ENCODE measurements around the gene LINC00237. TPM values are rescaled to one million over a fixed set of nuclear protein-coding genes. Genes with fewer than 3 reads are reported as not detected.

LINC00237 gene
- total RNA-seq, 2 experiments from 2014 or later = not detected

DNA sequence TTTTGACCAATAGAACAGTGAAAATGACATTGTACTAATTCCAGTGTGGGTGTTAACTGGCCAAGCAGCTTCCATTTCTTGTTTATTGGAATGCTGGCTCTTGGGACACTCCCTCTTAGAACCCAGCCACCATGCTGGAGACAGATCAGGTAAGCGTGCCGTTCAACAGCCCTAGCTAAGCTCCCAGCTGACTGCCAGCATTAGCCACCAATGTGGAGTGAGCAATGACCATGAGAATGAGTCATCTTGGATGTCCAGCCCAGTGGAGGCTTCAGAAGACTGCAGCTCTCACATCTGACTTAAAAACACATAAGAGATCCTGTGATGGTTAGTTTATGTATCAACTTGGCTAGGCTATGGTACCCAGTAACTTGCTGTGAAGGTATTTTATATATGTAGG is 3.0 kb upstream of the LINC00237 start:
- Mint-ChIP-seq H3K4me3 (no peak overlapping the region), H3K9me3 (no peaks in the 10 kb centered on the region), H3K27ac (no peak overlapping the region), H3K4me1 (peaks cover 5% of the 10 kb centered on the region), H3K36me3 (no peaks in the 10 kb centered on the region), H3K27me3 (peaks cover 75% of the 10 kb centered on the region)
- no peak for DNase-seq

DNA sequence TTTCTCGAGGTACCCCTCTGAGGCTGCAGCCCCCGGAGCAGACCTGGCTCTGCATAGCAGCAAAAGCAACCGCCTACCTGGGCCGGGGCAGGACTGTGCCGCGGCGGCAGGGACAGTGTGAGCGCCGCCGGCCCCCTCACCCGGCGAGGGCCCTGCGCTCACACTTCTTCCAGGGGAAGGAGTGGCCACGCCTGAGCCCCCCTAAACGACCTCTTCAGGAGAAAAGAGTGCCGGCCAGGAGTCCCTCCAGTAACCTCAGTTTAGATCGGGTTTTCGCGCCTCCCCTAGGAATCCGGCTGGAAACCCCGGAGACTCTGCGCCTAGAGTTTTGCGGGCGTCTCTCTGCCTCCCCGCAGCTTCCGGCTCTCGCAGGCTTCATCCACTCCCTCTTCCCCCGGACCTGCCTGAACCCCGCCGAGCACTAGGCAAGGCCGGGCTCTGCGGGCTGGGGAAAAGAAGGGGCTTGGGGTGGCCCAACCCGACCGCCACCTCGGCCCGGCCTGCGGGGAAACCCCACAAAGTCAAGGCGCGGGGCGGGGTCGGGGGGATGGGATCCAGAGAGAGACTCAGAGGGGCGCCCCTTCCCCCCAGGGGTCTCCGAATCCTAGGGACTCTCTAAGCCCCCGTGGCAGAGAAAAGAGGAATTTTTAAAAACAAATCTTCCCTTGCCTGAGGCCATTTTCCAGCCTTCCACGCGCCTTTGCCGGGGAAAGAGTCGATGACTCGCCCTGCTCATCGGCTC is 558 bp downstream of the LINC00237 start:
- Mint-ChIP-seq H3K4me3 (no peak overlapping the region), H3K9me3 (no peaks in the 10 kb centered on the region), H3K27ac (no peak overlapping the region), H3K27me3 (peaks cover 85% of the 10 kb centered on the region), H3K4me1 (peaks cover 23% of the 10 kb centered on the region), H3K36me3 (no peaks in the 10 kb centered on the region)
- DNase-seq = no peak

GRCh38 chr20:21104921-21105320 is 1.2 kb downstream of the LINC00237 start:
- Mint-ChIP-seq H3K4me3 (no peak overlapping the region), H3K27me3 (peaks cover 83% of the 10 kb centered on the region), H3K4me1 (peaks cover 27% of the 10 kb centered on the region), H3K36me3 (no peaks in the 10 kb centered on the region), H3K9me3 (no peaks in the 10 kb centered on the region), H3K27ac (no peak overlapping the region)
- no peak for DNase-seq

- Mint-ChIP-seq H3K27me3 (peaks cover 88% of the 10 kb centered on the region), H3K9me3 (no peaks in the 10 kb centered on the region), H3K36me3 (no peaks in the 10 kb centered on the region), H3K27ac (no peak overlapping the region), H3K4me1 (peaks cover 32% of the 10 kb centered on the region), H3K4me3 (no peak overlapping the region)
- DNase-seq = no peak
Observed at GRCh38 chr20:21104466-21104761, 1.7 kb downstream of the LINC00237 start.

DNA sequence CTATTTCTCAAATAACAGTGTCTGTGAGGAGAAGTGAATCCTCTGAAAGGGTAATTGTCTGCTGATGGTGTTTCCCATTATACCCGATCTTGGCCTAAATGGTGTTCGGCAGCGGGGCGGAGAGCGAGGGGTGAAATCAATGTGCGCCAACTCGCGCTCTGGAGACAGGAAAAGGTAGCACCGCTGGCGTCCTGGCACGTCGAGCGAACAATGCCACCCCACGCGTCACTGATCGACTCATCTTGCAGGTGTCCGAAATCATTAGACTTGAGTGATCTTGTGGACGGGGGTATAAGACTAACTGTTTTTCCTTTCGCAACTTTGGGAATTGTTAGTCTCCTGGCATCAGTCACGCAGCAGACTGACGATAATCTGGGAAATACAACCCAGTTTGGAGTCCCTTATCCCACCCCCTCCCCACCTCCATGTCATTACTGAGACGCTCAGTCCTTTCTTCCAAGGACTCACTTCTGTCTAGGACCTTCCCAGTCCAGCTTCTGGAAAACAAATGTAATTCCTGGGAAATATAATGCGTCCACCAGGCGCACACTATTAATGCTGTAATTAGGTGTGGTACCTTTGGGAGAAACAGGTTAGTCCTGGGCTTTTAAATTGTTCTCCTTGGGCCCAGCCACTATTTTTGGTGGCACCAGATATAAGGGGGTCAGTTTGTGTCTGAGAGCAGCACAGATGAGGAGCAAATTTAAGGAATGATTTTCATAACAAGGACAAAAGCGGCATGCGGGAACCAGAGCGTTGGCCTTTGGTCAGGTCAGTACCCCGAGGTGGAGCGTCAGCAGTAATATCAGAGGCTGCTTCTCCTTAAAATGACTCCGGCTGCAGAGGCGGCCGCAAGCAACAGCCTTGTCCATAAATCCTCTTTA is 2.3 kb downstream of the LINC00237 start:
- H3K4me1 Mint-ChIP-seq = peaks cover 34% of the 10 kb centered on the region
- DNase-seq = no peak
- H3K4me3 Mint-ChIP-seq = peak overlapping the region; percentile 35
- H3K27me3 Mint-ChIP-seq = peaks cover 91% of the 10 kb centered on the region
- no peaks in the 10 kb centered on the region for H3K9me3 Mint-ChIP-seq
- no peaks in the 10 kb centered on the region for H3K36me3 Mint-ChIP-seq
- no peak overlapping the region for H3K27ac Mint-ChIP-seq

DNA sequence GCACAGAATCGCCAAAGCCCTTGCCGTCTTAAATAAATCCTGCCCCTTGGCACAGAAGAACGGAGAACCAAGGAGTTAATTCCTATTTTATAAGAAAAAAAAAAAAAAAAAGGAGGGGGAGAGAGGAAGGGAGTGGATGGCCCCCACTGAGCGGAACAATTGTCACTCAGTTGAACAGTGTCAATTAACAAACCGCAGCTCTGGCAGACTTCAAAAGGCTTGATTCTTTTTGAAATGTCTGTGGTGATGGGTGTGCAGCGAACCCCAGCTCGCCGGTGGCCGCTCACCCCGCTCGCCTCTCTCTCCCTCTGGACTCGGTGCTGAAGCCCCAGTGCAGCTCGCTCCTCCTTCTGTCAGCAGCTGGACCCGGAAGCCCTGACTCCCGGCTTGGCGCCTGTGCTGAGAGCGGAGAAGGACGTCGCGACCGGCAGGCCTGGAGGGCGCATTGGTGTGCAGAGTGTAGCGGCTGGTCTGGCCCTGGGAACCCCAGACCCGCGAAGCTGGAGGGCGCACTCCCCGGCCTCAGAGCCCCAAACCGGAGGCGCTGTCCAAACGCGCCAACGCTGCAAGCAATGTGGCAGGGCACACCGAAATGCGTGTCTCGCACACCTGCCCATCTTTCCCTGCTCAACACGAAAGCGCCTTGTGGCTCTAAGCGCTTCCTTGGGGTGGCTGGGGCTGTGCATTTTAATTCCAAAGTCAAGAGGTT is 3.4 kb downstream of the LINC00237 start:
- Mint-ChIP-seq H3K27ac (no peak overlapping the region), H3K4me1 (peaks cover 37% of the 10 kb centered on the region), H3K9me3 (no peaks in the 10 kb centered on the region), H3K4me3 (peak overlapping the region; percentile 71), H3K27me3 (peaks cover 92% of the 10 kb centered on the region), H3K36me3 (no peaks in the 10 kb centered on the region)
- peak; percentile 30 for DNase-seq

- DNase-seq = no peak
- no peaks in the 10 kb centered on the region for H3K9me3 Mint-ChIP-seq
- no peaks in the 10 kb centered on the region for H3K36me3 Mint-ChIP-seq
- H3K27ac Mint-ChIP-seq = peak overlapping the region; percentile 29
- peaks cover 37% of the 10 kb centered on the region for H3K4me1 Mint-ChIP-seq
- peak overlapping the region; percentile 71 for H3K4me3 Mint-ChIP-seq
- H3K27me3 Mint-ChIP-seq = peaks cover 92% of the 10 kb centered on the region
Observed at GRCh38 chr20:21101932-21102575, 4.1 kb downstream of the LINC00237 start.

GRCh38 chr20:21101453-21101931 is 4.7 kb downstream of the LINC00237 start:
- Mint-ChIP-seq H3K36me3 (no peaks in the 10 kb centered on the region), H3K9me3 (no peaks in the 10 kb centered on the region), H3K27ac (no peak overlapping the region), H3K27me3 (peaks cover 92% of the 10 kb centered on the region), H3K4me1 (peaks cover 37% of the 10 kb centered on the region), H3K4me3 (peak overlapping the region; percentile 81)
- no peak for DNase-seq

DNA sequence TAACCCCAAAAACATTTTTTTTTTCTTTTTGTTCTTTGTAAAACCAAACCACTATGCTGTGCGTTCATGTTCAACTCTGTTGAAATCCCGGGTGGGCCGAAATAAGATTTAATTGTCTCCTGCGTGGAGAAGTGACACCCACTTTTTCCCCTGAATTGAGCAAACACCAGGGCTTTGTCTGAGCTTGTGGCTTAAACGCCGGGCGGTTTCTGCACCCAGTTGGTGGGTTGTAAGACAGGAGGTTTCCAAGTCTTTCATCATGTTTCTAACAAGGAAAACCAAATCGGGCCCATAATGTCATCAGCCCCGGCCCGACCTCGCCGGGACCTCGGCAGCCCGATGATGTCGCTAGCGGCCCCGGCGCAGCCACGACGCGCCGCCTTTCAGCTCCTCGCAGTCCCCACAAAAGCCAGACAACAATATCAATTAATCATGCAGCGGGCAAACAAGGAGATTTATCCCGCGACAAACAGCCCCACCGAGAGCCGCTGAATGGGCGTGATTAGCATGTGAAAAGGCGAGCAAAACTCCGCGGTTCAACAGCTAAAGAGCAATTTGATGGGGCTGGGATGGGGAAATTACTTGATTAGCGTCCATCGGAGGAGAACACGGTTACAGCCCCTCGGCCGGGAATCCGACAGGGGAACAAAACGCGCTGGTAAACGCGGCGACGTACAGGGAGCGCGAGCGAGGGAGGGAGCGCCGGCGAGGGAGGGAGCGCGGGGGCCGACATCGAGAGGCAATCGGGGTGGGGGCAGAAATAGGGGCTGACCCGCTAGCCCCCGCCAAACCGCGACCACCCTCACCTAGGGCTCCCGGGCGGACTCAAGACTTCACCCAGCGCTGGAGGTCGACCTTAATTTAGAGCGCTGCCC is 5.3 kb downstream of the LINC00237 start:
- Mint-ChIP-seq H3K9me3 (no peaks in the 10 kb centered on the region), H3K27me3 (peaks cover 92% of the 10 kb centered on the region), H3K27ac (peak overlapping the region; percentile 90), H3K4me3 (peak overlapping the region; percentile 81), H3K4me1 (peaks cover 35% of the 10 kb centered on the region), H3K36me3 (no peaks in the 10 kb centered on the region)
- peak; percentile 43 for DNase-seq

DNA sequence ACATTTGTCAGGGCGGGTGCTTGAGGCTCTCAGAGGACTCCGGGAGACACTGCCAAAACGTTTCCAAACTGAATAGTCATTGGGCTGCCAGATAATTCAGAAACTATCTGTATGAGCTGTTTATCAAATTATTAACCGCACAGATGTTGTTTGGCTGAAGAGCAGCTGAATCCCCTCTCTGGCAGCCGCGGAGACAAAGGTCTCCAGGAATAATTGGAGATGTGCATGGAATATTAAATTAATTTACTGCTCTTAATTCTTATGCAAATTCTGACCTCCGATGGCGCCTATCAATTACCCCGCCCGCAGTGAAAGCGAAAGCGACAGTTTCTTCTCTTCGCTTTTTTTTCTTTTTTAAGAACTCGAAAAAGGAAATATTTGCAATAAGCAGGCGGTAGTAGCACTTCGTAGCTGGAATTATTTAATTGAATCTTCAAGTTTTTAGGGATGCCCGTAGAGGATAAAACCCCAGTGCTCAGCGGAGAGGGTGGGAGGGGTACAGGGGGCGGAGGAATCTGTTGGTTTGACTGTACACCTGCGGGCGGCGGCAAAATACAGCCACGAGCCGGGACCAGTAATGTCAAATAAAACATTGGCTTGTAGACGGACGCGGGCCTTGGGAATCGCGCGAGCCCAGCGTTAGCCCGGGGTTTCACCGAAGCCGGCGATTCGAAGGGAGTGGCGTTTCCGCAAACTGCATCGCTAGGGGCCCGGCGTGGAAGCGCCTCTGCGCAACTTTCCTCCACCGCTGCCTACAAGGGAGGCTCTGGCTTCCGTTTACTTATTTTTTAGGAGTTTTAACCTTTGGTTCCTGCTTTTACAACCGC is 6.2 kb downstream of the LINC00237 start:
- peak; percentile 59 for DNase-seq
- H3K9me3 Mint-ChIP-seq = no peaks in the 10 kb centered on the region
- H3K4me1 Mint-ChIP-seq = peaks cover 32% of the 10 kb centered on the region
- peaks cover 91% of the 10 kb centered on the region for H3K27me3 Mint-ChIP-seq
- peak overlapping the region; percentile 90 for H3K27ac Mint-ChIP-seq
- no peaks in the 10 kb centered on the region for H3K36me3 Mint-ChIP-seq
- peak overlapping the region; percentile 81 for H3K4me3 Mint-ChIP-seq

- Mint-ChIP-seq H3K27me3 (peaks cover 92% of the 10 kb centered on the region), H3K27ac (no peak overlapping the region), H3K36me3 (no peaks in the 10 kb centered on the region), H3K4me1 (peaks cover 18% of the 10 kb centered on the region), H3K4me3 (no peak overlapping the region), H3K9me3 (no peaks in the 10 kb centered on the region)
- no peak for DNase-seq
Observed at GRCh38 chr20:21096321-21097043, 9.7 kb downstream of the LINC00237 start.

DNA sequence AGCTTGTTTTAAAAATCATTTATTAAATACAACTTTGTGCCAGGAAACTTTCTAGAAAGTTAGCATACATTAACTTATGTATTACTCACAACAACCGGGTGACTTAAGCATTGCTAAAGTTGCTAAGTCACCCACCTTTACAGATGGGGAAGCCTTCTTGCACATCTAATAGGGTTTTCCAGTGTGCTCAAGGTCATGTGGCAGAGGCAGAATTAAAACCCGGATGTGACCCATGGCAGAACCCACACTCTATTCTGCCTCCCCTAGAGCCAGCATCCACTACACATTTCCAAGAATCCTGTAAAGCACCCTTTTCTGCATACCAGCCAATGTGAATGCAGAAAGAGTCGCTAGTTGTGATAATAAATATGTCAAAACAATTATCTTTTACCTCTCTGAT is 13.4 kb downstream of the LINC00237 start:
- no peak overlapping the region for H3K4me3 Mint-ChIP-seq
- H3K36me3 Mint-ChIP-seq = no peaks in the 10 kb centered on the region
- no peaks in the 10 kb centered on the region for H3K9me3 Mint-ChIP-seq
- DNase-seq = no peak
- H3K27ac Mint-ChIP-seq = no peak overlapping the region
- H3K4me1 Mint-ChIP-seq = no peaks in the 10 kb centered on the region
- peaks cover 92% of the 10 kb centered on the region for H3K27me3 Mint-ChIP-seq

GRCh38 chr20:21090721-21091120 is 15.4 kb downstream of the LINC00237 start:
- peaks cover 77% of the 10 kb centered on the region for H3K27me3 Mint-ChIP-seq
- H3K27ac Mint-ChIP-seq = no peak overlapping the region
- no peaks in the 10 kb centered on the region for H3K36me3 Mint-ChIP-seq
- no peaks in the 10 kb centered on the region for H3K4me1 Mint-ChIP-seq
- DNase-seq = no peak
- H3K9me3 Mint-ChIP-seq = no peaks in the 10 kb centered on the region
- no peak overlapping the region for H3K4me3 Mint-ChIP-seq
